Mesothelial cell of epicardium (in vitro differentiated cells): ENCODE measurements around the gene ITIH4. TPM values are rescaled to one million over a fixed set of nuclear protein-coding genes. Genes with fewer than 3 reads are reported as not detected.
"Not testable (repeated sequence)": the region's sequence is repeated elsewhere in the genome, so short reads cannot be mapped to it uniquely, and the experiment has no call there.

Source experiments
- DNase-seq, 2 experiments: peaks; one replicate each; pipeline ENCODE4 v3.0.0; 2021; ENCODE audit warnings: low spot score in 2 of 2; ENCODE audit not compliant: unreplicated experiment in 2 of 2
- H3K27ac Mint-ChIP-seq: 2 replicates; pipeline ENCODE4 v1.8.0; 2021; ENCODE audit warnings: mixed read lengths
- H3K27me3 Mint-ChIP-seq: 2 replicates; pipeline ENCODE4 v1.8.0; 2021; ENCODE audit warnings: low read depth, mixed read lengths
- H3K36me3 Mint-ChIP-seq: 2 replicates; pipeline ENCODE4 v1.8.0; 2021; ENCODE audit warnings: mixed read lengths
- H3K4me1 Mint-ChIP-seq: 2 replicates; pipeline ENCODE4 v1.8.0; 2021; ENCODE audit warnings: mixed read lengths
- H3K4me3 Mint-ChIP-seq: 2 replicates; pipeline ENCODE4 v1.8.0; 2021; ENCODE audit warnings: mild to moderate bottlenecking, moderate library complexity, mixed read lengths
- H3K9me3 Mint-ChIP-seq: 2 replicates; pipeline ENCODE4 v1.8.0; 2021; ENCODE audit warnings: mixed read lengths
- CTCF ChIP-seq: fragments of 200-600 bp; sonication (generic); IDR thresholded peaks from one replicate; pipeline ENCODE4 v1.5.0; 2021; ENCODE audit warnings: antibody characterized with exemption; ENCODE audit not compliant: unreplicated experiment
- total RNA-seq: library from RNA; stranded (reverse); gene quantifications from 3 replicates; pipeline ENCODE4 v1.2.1, GENCODE V29; 2021

ITIH4 gene
- total RNA-seq, 1 donor from 2014 or later = 13.5 TPM

- H3K9me3 Mint-ChIP-seq = no peaks in the 10 kb centered on the region
- no peak within 1 kb of the TSS for H3K4me3 Mint-ChIP-seq
- peaks cover 24% of the 10 kb centered on the region for H3K27me3 Mint-ChIP-seq
- no peaks in the 10 kb centered on the region for H3K36me3 Mint-ChIP-seq
- no peak for TF ChIP-seq CTCF
- DNase-seq = no peak
- no peak within 1 kb of the TSS for H3K27ac Mint-ChIP-seq
- no peaks in the 10 kb centered on the region for H3K4me1 Mint-ChIP-seq
Measured at GRCh38 chr3:52777127-52777958, 53.1 kb downstream of the ITIH4 start, which contains the start of gene ITIH1. Gene ITIH1 (plus strand): TSS chr3:52777599. CDS start chr3:52777616, 17 bp downstream.

DNA sequence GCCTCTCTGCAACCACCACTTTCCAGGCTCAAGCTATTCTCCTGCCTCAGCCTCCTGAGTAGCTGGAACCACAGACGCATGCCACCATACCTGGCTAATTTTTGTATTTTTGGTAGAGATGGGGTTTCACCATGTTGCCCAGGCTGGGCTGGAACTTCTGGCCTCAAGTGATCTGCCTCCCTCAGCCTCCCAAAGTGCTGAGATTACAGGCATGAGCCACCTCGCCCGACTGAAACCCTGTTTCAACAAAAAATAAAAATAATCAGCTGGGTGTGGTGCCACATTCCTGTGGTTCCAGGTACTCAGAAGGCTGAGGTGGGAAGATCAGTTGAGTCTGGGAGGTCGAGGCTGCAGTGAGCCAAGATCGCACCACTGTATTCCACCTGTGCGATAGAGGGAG lies 54.0 kb downstream of the ITIH4 start:
- not testable (repeated sequence) for H3K9me3 Mint-ChIP-seq, H3K4me3 Mint-ChIP-seq, H3K36me3 Mint-ChIP-seq, DNase-seq, H3K27ac Mint-ChIP-seq, H3K4me1 Mint-ChIP-seq
- peaks cover 15% of the 10 kb centered on the region for H3K27me3 Mint-ChIP-seq

DNA sequence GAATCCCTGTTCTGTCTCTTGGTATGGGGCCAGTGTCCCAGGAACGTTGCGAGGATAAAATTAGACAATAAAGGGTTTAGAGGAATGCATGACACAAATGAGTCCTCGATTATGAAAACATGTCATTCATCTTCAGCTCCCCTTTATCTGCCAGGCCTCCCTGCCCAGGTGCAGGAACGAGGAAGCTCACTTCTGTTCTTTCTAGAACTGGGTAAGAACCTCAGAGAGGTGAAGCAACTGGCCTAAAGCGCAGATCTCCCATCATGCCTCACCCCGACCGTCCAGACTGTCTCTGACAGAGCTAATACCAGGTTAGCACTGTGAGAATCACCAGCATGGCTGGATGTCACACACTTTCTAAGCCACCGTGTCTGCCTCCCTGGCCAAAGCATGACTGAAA lies 54.6 kb downstream of the ITIH4 start:
- Mint-ChIP-seq H3K27me3 (peaks cover 10% of the 10 kb centered on the region), H3K4me3 (no peak overlapping the region), H3K4me1 (peaks cover 3% of the 10 kb centered on the region), H3K36me3 (no peaks in the 10 kb centered on the region), H3K9me3 (no peaks in the 10 kb centered on the region), H3K27ac (no peak overlapping the region)
- no peak for DNase-seq
- no peak for TF ChIP-seq CTCF

GRCh38 chr3:52774901-52775864 lies 55.3 kb downstream of the ITIH4 start:
- no peak overlapping the region for H3K4me3 Mint-ChIP-seq
- TF ChIP-seq CTCF = no peak
- H3K36me3 Mint-ChIP-seq = no peaks in the 10 kb centered on the region
- H3K9me3 Mint-ChIP-seq = no peaks in the 10 kb centered on the region
- DNase-seq = no peak
- H3K27ac Mint-ChIP-seq = no peak overlapping the region
- peaks cover 3% of the 10 kb centered on the region for H3K4me1 Mint-ChIP-seq
- peaks cover 10% of the 10 kb centered on the region for H3K27me3 Mint-ChIP-seq

GRCh38 chr3:52774066-52774713 lies 56.3 kb downstream of the ITIH4 start:
- Mint-ChIP-seq H3K9me3 (no peaks in the 10 kb centered on the region), H3K4me3 (no peak overlapping the region), H3K27ac (no peak overlapping the region), H3K36me3 (no peaks in the 10 kb centered on the region), H3K27me3 (peaks cover 3% of the 10 kb centered on the region), H3K4me1 (peaks cover 12% of the 10 kb centered on the region)
- DNase-seq = no peak
- TF ChIP-seq CTCF = no peak
